Measurements from ENCODE around the gene PITPNM2. TPM values are rescaled to one million over a fixed set of nuclear protein-coding genes. Genes with fewer than 3 reads are reported as not detected.
A peak's percentile ranks its signal among the peaks of the same experiment; 100 is the strongest.

Gene PITPNM2
- 10 to 100 TPM; 19.0 to 21.8 TPM for total RNA-seq

GRCh38 chr12:123150744-123151456 is at the start of gene PITPNM2:
TSS of gene PITPNM2 (minus strand) at chr12:123151090. CDS start at chr12:123034590, 116,500 bp downstream.
- DNase-seq = peak; percentile 61
- H3K27ac Mint-ChIP-seq = peak within 1 kb of the TSS; percentile 81
- peaks cover 43% of the 10 kb centered on the region for H3K36me3 Mint-ChIP-seq (ENCODE audit: low read depth)
- peaks cover 11% of the 10 kb centered on the region for H3K27me3 Mint-ChIP-seq
- peak within 1 kb of the TSS; percentile 79 for H3K4me3 Mint-ChIP-seq
- no peaks in the 10 kb centered on the region for H3K9me3 Mint-ChIP-seq
- ChIA-PET POLR2A (interaction anchor here (0.6 kb wide), 2 partner anchors 100 to 118 kb away, joined by 3 read pairs; no protein-coding TSS in a partner anchor), CTCF (interaction anchor here (0.6 to 2.4 kb wide), 9 partner anchors 11 to 217 kb away, joined by 3 to 9 read pairs (median 4); partner anchors contain the start of genes MPHOSPH9 and MTRFR)
- peaks cover 40% of the 10 kb centered on the region for H3K4me1 Mint-ChIP-seq

- H3K27me3 Mint-ChIP-seq = no peaks in the 10 kb centered on the region
- H3K4me1 Mint-ChIP-seq = peaks cover 24% of the 10 kb centered on the region
- H3K27ac Mint-ChIP-seq = peak overlapping the region; percentile 86
- ChIA-PET POLR2A (no interaction called here), CTCF (interaction anchor here (1.1 to 1.4 kb wide), 3 partner anchors 34 to 80 kb away, joined by 3 to 5 read pairs (median 3); no protein-coding TSS in a partner anchor)
- no peak for DNase-seq
- no peak overlapping the region for H3K4me3 Mint-ChIP-seq
- H3K9me3 Mint-ChIP-seq = no peaks in the 10 kb centered on the region
- H3K36me3 Mint-ChIP-seq (ENCODE audit: low read depth) = peaks cover 60% of the 10 kb centered on the region
Observed at GRCh38 chr12:123200414-123200813, 49.5 kb upstream of the PITPNM2 start.

- CTCF ChIA-PET = interaction anchor here (1.1 to 1.5 kb wide), 3 partner anchors 9 to 38 kb away, joined by 3 to 5 read pairs (median 3); no protein-coding TSS in a partner anchor
- no peaks in the 10 kb centered on the region for H3K9me3 Mint-ChIP-seq
Observed at GRCh38 chr12:123199936-123200335, 49.0 kb upstream of the PITPNM2 start.

GRCh38 chr12:123187637-123188036 is 36.7 kb upstream of the PITPNM2 start:
- no peak for DNase-seq
- H3K27me3 Mint-ChIP-seq = no peaks in the 10 kb centered on the region
- ChIA-PET CTCF (interaction anchor here (0.5 to 2.1 kb wide), 2 partner anchors 27 to 704 kb away, joined by 3 to 6 read pairs; no protein-coding TSS in a partner anchor), POLR2A (no interaction called here)
- H3K4me1 Mint-ChIP-seq = peaks cover 2% of the 10 kb centered on the region
- H3K4me3 Mint-ChIP-seq = no peak overlapping the region
- peaks cover 53% of the 10 kb centered on the region for H3K36me3 Mint-ChIP-seq (ENCODE audit: low read depth)
- no peaks in the 10 kb centered on the region for H3K9me3 Mint-ChIP-seq
- no peak overlapping the region for H3K27ac Mint-ChIP-seq

More at GRCh38 chr12:123199936-123200335, 49.0 kb upstream of the PITPNM2 start:
- H3K4me1 Mint-ChIP-seq = peaks cover 24% of the 10 kb centered on the region
- no peak for DNase-seq
- no peak overlapping the region for H3K4me3 Mint-ChIP-seq
- POLR2A ChIA-PET = no interaction called here
- H3K27me3 Mint-ChIP-seq = no peaks in the 10 kb centered on the region
- peak overlapping the region; percentile 32 for H3K27ac Mint-ChIP-seq
- H3K36me3 Mint-ChIP-seq (ENCODE audit: low read depth) = peaks cover 56% of the 10 kb centered on the region

- Mint-ChIP-seq H3K4me1 (no peaks in the 10 kb centered on the region), H3K4me3 (no peak overlapping the region), H3K27me3 (no peaks in the 10 kb centered on the region), H3K27ac (no peak overlapping the region), H3K36me3 (ENCODE audit: low read depth) (peaks cover 38% of the 10 kb centered on the region), H3K9me3 (no peaks in the 10 kb centered on the region)
- CTCF ChIA-PET = interaction anchor here (0.6 to 1.6 kb wide), 2 partner anchors 29 to 700 kb away, joined by 4 read pairs; no protein-coding TSS in a partner anchor
- DNase-seq = no peak
- POLR2A ChIA-PET = no interaction called here
Observed at GRCh38 chr12:123180171-123180570, 29.3 kb upstream of the PITPNM2 start.

GRCh38 chr12:123171967-123172366 is 21.1 kb upstream of the PITPNM2 start:
- Mint-ChIP-seq H3K27me3 (no peaks in the 10 kb centered on the region), H3K27ac (no peak overlapping the region), H3K9me3 (no peaks in the 10 kb centered on the region), H3K4me3 (no peak overlapping the region), H3K4me1 (no peaks in the 10 kb centered on the region), H3K36me3 (ENCODE audit: low read depth) (peaks cover 36% of the 10 kb centered on the region)
- ChIA-PET POLR2A (no interaction called here), CTCF (interaction anchor here (0.6 to 1.2 kb wide), 2 partner anchors 54 to 129 kb away, joined by 3 to 4 read pairs; no protein-coding TSS in a partner anchor)
- DNase-seq = no peak

GRCh38 chr12:123167329-123167728 is 16.4 kb upstream of the PITPNM2 start:
- no peaks in the 10 kb centered on the region for H3K27me3 Mint-ChIP-seq
- H3K4me3 Mint-ChIP-seq = no peak overlapping the region
- POLR2A ChIA-PET = no interaction called here
- CTCF ChIA-PET = no interaction called here
- H3K36me3 Mint-ChIP-seq (ENCODE audit: low read depth) = peaks cover 51% of the 10 kb centered on the region
- no peaks in the 10 kb centered on the region for H3K4me1 Mint-ChIP-seq
- DNase-seq = no peak
- no peaks in the 10 kb centered on the region for H3K9me3 Mint-ChIP-seq
- H3K27ac Mint-ChIP-seq = no peak overlapping the region

- DNase-seq = no peak
- CTCF ChIA-PET = interaction anchor here (0.6 to 0.9 kb wide), 4 partner anchors 9 to 122 kb away, joined by 3 to 8 read pairs (median 3); no protein-coding TSS in a partner anchor
- Mint-ChIP-seq H3K9me3 (no peaks in the 10 kb centered on the region), H3K27ac (no peak overlapping the region), H3K36me3 (ENCODE audit: low read depth) (peaks cover 49% of the 10 kb centered on the region), H3K4me1 (no peaks in the 10 kb centered on the region), H3K4me3 (no peak overlapping the region), H3K27me3 (no peaks in the 10 kb centered on the region)
- POLR2A ChIA-PET = no interaction called here
Observed at GRCh38 chr12:123165537-123165936, 14.6 kb upstream of the PITPNM2 start.

GRCh38 chr12:123164710-123165261 is 13.9 kb upstream of the PITPNM2 start:
- DNase-seq = no peak
- Mint-ChIP-seq H3K36me3 (ENCODE audit: low read depth) (peaks cover 50% of the 10 kb centered on the region), H3K27ac (no peak overlapping the region), H3K4me3 (no peak overlapping the region), H3K9me3 (no peaks in the 10 kb centered on the region), H3K4me1 (no peaks in the 10 kb centered on the region), H3K27me3 (no peaks in the 10 kb centered on the region)
- ChIA-PET POLR2A (no interaction called here), CTCF (interaction anchor here (0.6 to 0.9 kb wide), 5 partner anchors 10 to 256 kb away, joined by 3 to 8 read pairs (median 3); no protein-coding TSS in a partner anchor)

- CTCF ChIA-PET = no interaction called here
- Mint-ChIP-seq H3K27ac (no peak overlapping the region), H3K9me3 (no peaks in the 10 kb centered on the region), H3K4me3 (no peak overlapping the region), H3K4me1 (no peaks in the 10 kb centered on the region), H3K36me3 (ENCODE audit: low read depth) (peaks cover 53% of the 10 kb centered on the region), H3K27me3 (no peaks in the 10 kb centered on the region)
- POLR2A ChIA-PET = no interaction called here
- no peak for DNase-seq
Observed at GRCh38 chr12:123164222-123164621, 13.3 kb upstream of the PITPNM2 start.

GRCh38 chr12:123163227-123163626 is 12.3 kb upstream of the PITPNM2 start:
- POLR2A ChIA-PET = no interaction called here
- H3K9me3 Mint-ChIP-seq = no peaks in the 10 kb centered on the region
- no peak for DNase-seq
- no peaks in the 10 kb centered on the region for H3K27me3 Mint-ChIP-seq
- CTCF ChIA-PET = no interaction called here
- H3K36me3 Mint-ChIP-seq (ENCODE audit: low read depth) = peaks cover 52% of the 10 kb centered on the region
- no peak overlapping the region for H3K27ac Mint-ChIP-seq
- no peak overlapping the region for H3K4me3 Mint-ChIP-seq
- no peaks in the 10 kb centered on the region for H3K4me1 Mint-ChIP-seq

- H3K27me3 Mint-ChIP-seq = no peaks in the 10 kb centered on the region
- CTCF ChIA-PET = interaction anchor here (1.3 to 1.4 kb wide), 2 partner anchors 9 to 16 kb away, joined by 3 to 5 read pairs; no protein-coding TSS in a partner anchor
- H3K4me3 Mint-ChIP-seq = no peak overlapping the region
- DNase-seq = no peak
- POLR2A ChIA-PET = no interaction called here
- H3K9me3 Mint-ChIP-seq = no peaks in the 10 kb centered on the region
- no peaks in the 10 kb centered on the region for H3K4me1 Mint-ChIP-seq
- no peak overlapping the region for H3K27ac Mint-ChIP-seq
- H3K36me3 Mint-ChIP-seq (ENCODE audit: low read depth) = peaks cover 46% of the 10 kb centered on the region
Observed at GRCh38 chr12:123160801-123161487, 10.1 kb upstream of the PITPNM2 start.

All from activated CD4-positive, alpha-beta T cell treated with anti-CD3 and anti-CD28 coated beads, Interleukin-2, amount 10 ng/mL, durations not matched to agents 7 days and 5 days (primary cell).